Sigmoid colon (tissue), 4 donors: Measurements from ENCODE around the gene ZNF513.

ENCODE experiments used
- POLR2AphosphoS5 ChIP-seq, 4 donors: sonication (generic); formaldehyde crosslinking; IDR thresholded peaks; one replicate each; pipeline ENCODE4 v1.6.1; 2017; ENCODE audit warnings: antibody characterized with exemption in 4 of 4
- TF ChIP-seq, protein P1 (sequence below), 4 experiments: fragments of 450-650 bp in 3 of 4; fragments of 200-600 bp in 1 of 4; IDR thresholded peaks; one replicate each; pipeline ENCODE4 v1.5.1; 2016 to 2019; ENCODE audit warnings: antibody characterized with exemption in 4 of 4, mild to moderate bottlenecking in 3 of 4, moderate library complexity in 2 of 4

GRCh38 chr2:27428213-27428977 is 47.9 kb upstream of the ZNF513 start, which contains the start of gene NRBP1:
- TF ChIP-seq, protein P1, sequence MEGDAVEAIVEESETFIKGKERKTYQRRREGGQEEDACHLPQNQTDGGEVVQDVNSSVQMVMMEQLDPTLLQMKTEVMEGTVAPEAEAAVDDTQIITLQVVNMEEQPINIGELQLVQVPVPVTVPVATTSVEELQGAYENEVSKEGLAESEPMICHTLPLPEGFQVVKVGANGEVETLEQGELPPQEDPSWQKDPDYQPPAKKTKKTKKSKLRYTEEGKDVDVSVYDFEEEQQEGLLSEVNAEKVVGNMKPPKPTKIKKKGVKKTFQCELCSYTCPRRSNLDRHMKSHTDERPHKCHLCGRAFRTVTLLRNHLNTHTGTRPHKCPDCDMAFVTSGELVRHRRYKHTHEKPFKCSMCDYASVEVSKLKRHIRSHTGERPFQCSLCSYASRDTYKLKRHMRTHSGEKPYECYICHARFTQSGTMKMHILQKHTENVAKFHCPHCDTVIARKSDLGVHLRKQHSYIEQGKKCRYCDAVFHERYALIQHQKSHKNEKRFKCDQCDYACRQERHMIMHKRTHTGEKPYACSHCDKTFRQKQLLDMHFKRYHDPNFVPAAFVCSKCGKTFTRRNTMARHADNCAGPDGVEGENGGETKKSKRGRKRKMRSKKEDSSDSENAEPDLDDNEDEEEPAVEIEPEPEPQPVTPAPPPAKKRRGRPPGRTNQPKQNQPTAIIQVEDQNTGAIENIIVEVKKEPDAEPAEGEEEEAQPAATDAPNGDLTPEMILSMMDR (IDR thresholded peaks at IDR 0.05): no peak
- TF ChIP-seq POLR2AphosphoS5 (IDR thresholded peaks at IDR 0.05): peak; percentile 90 to 98 (median 97)
